HG02981 (cell line): ENCODE measurements around the gene ZNF429.
"Not testable (repeated sequence)": the region's sequence is repeated elsewhere in the genome, so short reads cannot be mapped to it uniquely, and the experiment has no call there.

Source experiments
- ATAC-seq: cut with Tn5 transposase; IDR thresholded peaks from one replicate; pipeline ENCODE4 v1.9.1; 2021; ENCODE audit warnings: mild to moderate bottlenecking, moderate library complexity; ENCODE audit not compliant: unreplicated experiment

The ZNF429 gene

GRCh38 chr19:21505459-21506451 is at the start of gene ZNF429:
TSS of gene ZNF429 (plus strand) at chr19:21505602. CDS start at chr19:21505772, 170 bp downstream.
- peak; percentile 100 for ATAC-seq

- ATAC-seq = no peak
Measured at GRCh38 chr19:21460686-21461085, 44.7 kb upstream of the ZNF429 start.

DNA sequence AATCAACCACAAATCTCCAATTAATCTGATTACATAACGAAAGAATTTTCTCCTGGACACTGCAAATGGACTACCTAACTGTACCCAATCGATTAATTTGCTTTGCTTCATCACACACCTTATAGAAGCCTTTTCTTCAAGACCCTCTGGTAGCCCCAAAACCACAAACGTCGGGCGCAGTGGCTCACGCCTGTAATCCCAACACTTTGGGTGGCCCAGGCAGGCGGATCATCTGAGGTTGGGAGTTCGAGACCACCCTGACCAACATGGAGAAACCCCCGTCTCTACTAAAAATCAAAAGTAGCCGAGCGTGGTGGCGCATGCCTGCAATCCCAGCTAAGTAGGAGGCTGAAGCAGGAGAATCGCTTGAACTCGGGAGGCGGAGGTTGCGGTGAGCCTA is 42.9 kb upstream of the ZNF429 start:
- no peak for ATAC-seq

DNA sequence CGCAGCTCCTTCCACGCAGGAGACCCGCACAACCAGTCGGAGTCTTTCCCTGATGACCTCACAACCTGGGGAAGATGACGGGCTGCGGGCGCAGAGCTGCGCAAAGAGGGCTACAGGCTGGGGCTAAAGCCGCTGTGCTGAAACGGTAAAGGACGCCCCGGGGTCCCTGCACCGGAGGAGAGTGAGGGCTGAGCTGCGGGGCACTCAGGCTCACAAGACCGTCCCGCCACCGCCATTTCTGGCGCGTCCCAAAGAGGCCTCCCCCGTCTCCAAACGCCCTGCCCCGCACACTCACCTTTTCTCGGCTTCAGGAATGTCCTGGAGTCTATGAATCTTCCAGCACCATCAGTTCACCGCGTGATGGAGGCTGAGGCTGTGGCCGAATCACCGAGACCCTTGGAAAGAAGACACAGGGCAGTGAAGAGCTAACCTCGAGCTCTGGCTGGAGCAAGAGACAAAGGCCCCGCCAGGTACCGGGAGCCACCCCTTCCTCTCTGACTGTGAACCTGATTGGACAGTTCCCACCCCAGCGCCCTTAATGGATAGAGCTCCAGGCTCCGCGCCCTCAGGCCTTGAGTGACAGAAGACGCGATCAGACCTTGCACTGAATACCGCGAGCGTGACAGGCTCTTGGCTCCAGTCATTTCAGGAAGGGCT is 41.8 kb upstream of the ZNF429 start:
- no peak for ATAC-seq

GRCh38 chr19:21466627-21467026 is 38.8 kb upstream of the ZNF429 start:
- ATAC-seq = no peak

DNA sequence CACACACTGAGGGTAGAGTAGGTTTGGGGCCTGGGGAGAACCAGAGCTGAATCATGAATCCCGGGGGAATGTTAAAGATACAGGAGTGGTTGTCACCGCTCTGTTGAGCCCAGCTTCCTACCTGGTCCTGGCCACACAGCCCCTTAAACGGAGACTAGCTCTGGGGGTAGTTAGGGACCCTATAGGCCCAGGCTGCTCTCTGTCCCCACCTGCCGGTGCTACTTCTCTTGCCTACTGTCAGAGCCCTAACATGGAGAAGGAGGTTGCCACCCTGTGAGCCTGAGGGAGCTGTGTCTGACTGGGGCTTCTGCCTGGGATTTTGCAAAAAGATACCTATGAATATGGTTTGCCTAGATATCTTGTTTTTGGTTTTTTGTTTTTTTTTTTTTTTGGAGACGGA is 36.6 kb upstream of the ZNF429 start:
- ATAC-seq = no peak

- no peak for ATAC-seq
Measured at GRCh38 chr19:21472507-21472906, 32.9 kb upstream of the ZNF429 start.

DNA sequence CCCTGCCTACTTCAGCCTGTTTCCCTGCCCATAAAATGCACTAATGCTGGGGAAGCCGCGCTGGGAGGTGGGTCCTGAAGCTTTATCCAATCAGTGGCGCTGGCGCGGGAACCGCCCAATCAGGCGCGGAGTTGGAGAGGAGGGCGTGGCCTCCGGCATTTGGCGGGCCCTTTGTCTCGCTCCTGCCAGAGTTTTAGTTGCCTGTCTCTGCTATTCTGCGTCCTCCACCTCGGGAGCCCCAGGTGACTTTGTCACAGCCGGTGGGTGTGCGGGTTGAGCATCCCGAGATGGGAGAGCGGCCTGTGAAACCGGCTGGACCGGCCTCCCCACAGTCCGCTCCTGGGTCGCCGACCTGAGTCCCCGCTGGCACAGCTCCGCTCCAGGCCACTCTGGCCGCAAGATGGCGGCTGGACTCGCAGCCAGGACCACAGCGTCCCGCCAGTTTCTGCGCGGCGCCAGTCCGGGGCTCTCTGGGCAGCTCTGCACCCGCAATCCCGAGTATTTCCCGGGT is 30.7 kb upstream of the ZNF429 start:
- no peak for ATAC-seq

DNA sequence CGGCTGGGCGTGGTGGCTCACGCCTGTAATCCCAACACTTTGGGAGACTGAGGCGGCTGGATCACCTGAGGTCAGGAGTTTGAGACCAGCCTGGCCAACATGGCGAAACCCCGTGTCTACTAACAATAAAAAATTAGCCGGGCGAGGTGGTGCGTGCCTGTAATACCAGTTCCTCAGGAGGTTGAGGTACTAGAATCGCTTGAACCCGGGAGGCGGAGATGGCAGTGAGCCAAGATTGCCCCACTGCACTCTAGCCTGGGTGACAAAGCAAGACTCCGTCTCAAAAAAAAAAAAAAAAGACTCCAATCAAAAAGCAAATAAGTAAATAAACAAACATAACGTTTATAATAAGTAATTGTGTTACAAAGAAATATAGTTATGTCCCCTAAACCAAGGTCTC is 23.0 kb upstream of the ZNF429 start:
- ATAC-seq = not testable (repeated sequence)

- no peak for ATAC-seq
Measured at GRCh38 chr19:21482863-21483276, 22.5 kb upstream of the ZNF429 start.

DNA sequence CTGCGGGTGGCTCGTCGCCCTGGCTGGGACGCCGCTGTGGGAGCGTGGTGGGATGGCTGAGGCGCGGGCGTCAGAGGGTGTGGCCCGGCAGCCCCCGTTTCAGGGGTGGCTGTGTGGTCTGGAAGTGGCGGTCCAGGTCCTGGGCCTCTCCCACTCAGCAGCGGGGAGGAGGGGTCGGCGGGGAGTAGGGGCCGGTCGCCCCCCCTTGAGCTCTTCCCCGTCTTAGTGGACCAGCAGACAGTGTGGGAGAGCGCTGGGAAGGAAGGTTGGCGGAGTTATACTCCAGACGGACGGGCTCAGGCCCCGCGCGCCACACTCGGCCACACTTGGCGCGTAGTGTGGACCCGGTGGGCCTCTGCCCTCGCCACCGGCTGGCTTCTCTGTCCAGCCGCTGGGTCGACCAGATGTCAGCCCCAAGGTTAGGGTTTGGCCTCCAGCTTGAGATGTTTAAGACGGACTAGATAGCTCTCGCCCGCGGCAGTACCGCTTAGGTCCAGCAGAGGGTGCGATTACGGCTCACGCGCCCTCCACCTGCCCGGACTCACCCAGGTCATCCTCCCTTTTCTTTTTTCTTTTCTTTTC is 21.7 kb upstream of the ZNF429 start:
- ATAC-seq = no peak

- no peak for ATAC-seq
Measured at GRCh38 chr19:21484631-21485030, 20.8 kb upstream of the ZNF429 start.

GRCh38 chr19:21485926-21486325 is 19.5 kb upstream of the ZNF429 start:
- no peak for ATAC-seq

DNA sequence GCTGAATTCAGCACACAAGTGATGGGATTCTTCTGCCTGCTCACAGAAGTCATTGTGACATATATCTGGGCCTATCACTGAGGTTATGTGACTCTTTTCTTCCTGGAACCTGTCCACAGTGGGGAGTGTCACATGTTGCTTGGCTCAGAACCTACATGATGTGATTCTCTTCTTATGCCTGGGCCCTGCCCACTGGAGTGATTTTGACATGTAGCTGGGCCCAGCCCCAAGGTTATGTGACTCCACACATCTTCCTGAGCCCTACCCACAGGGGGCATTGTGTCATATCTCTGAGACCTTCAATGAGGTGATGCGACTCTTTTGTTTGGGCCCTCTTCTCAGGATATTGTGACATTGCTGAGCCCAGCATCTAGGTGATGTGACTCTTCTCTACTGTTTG is 17.4 kb upstream of the ZNF429 start:
- no peak for ATAC-seq

- ATAC-seq = no peak
Measured at GRCh38 chr19:21491146-21491545, 14.3 kb upstream of the ZNF429 start.

- no peak for ATAC-seq
Measured at GRCh38 chr19:21492947-21493906, 12.2 kb upstream of the ZNF429 start.

- no peak for ATAC-seq
Measured at GRCh38 chr19:21496876-21497275, 8.5 kb upstream of the ZNF429 start.

GRCh38 chr19:21498651-21499050 is 6.8 kb upstream of the ZNF429 start:
- no peak for ATAC-seq

GRCh38 chr19:21508198-21508597 is 2.8 kb downstream of the ZNF429 start:
- no peak for ATAC-seq

GRCh38 chr19:21511058-21511457 is 5.7 kb downstream of the ZNF429 start:
- not testable (repeated sequence) for ATAC-seq
